SK-N-SH treated with all-trans-retinoic acid at 6 μM for 48 hours (cell line): ENCODE results near the gene TLE2.

ENCODE experiments used
- ATAC-seq: fragments of 200-7000 bp; cut with Tn5 transposase; 3 replicates; pipeline ENCODE4 v1.9.1; 2020; ENCODE audit warnings: mild to moderate bottlenecking, moderate library complexity
- ARNTL ChIP-seq: fragments of 450-650 bp; formaldehyde crosslinking; IDR thresholded peaks from 2 replicates; pipeline ENCODE4 v1.5.0; 2020; ENCODE audit warnings: low read depth, mild to moderate bottlenecking, moderate library complexity, borderline replicate concordance
- BACH2 ChIP-seq: fragments of 250-450 bp; sonication (Bioruptor Pico); IDR thresholded peaks from 2 replicates; pipeline ENCODE4 v1.9.0; 2021; ENCODE audit warnings: mild to moderate bottlenecking, borderline replicate concordance
- CREB5 ChIP-seq: fragments of 250-450 bp; sonication (Bioruptor Pico); IDR thresholded peaks from 2 replicates; pipeline ENCODE4 v1.5.1; 2020; ENCODE audit warnings: low read depth, mild to moderate bottlenecking, moderate library complexity
- CSDC2 ChIP-seq: fragments of 250-450 bp; sonication (Bioruptor Pico); IDR thresholded peaks from 2 replicates; pipeline ENCODE4 v1.5.0; 2020; ENCODE audit warnings: mild to moderate bottlenecking, moderate library complexity
- CSRNP3 ChIP-seq: fragments of 250-450 bp; sonication (Bioruptor Pico); IDR thresholded peaks from 2 replicates; pipeline ENCODE4 v1.5.1; 2021; ENCODE audit warnings: mild to moderate bottlenecking, moderate library complexity
- ESRRG ChIP-seq: fragments of 250-450 bp; sonication (Bioruptor Pico); IDR thresholded peaks from 2 replicates; pipeline ENCODE4 v1.6.1; 2021; ENCODE audit warnings: mild to moderate bottlenecking
- GLIS3 ChIP-seq: fragments of 250-450 bp; sonication (Bioruptor Pico); IDR thresholded peaks from 2 replicates; pipeline ENCODE4 v1.5.0; 2020; ENCODE audit warnings: mild to moderate bottlenecking, moderate library complexity
- ISL1 ChIP-seq: fragments of 250-450 bp; sonication (Bioruptor Pico); IDR thresholded peaks from 2 replicates; pipeline ENCODE4 v2.1.2; 2022; ENCODE audit warnings: mild to moderate bottlenecking, moderate library complexity
- OSR1 ChIP-seq: fragments of 250-450 bp; sonication (Bioruptor Pico); IDR thresholded peaks from 2 replicates; pipeline ENCODE4 v1.8.0; 2022; ENCODE audit warnings: moderate library complexity, mild to moderate bottlenecking, inconsistent platforms
- PPARA ChIP-seq: fragments of 250-450 bp; sonication (Bioruptor Pico); IDR thresholded peaks from 2 replicates; pipeline ENCODE4 v1.5.0; 2020; ENCODE audit warnings: mild to moderate bottlenecking, borderline replicate concordance
- RARB ChIP-seq: fragments of 250-450 bp; sonication (Bioruptor Pico); IDR thresholded peaks from 2 replicates; pipeline ENCODE4 v1.8.0; 2021; ENCODE audit warnings: mild to moderate bottlenecking, moderate library complexity
- TOX ChIP-seq: fragments of 250-450 bp; sonication (Bioruptor Pico); IDR thresholded peaks from 2 replicates; pipeline ENCODE4 v1.8.0; 2021; ENCODE audit warnings: mild to moderate bottlenecking, moderate library complexity, borderline replicate concordance
- ZC3H10 ChIP-seq: fragments of 250-450 bp; sonication (Bioruptor Pico); IDR thresholded peaks from 2 replicates; pipeline ENCODE4 v1.5.1; 2021; ENCODE audit warnings: mild to moderate bottlenecking, moderate library complexity
- ZFP3 ChIP-seq: fragments of 250-450 bp; sonication (Bioruptor Pico); IDR thresholded peaks from 2 replicates; pipeline ENCODE4 v1.5.0; 2020; ENCODE audit warnings: mild to moderate bottlenecking, moderate library complexity
- ZFP30 ChIP-seq: fragments of 450-650 bp; formaldehyde crosslinking; IDR thresholded peaks from 2 replicates; pipeline ENCODE4 v1.5.0; 2022; ENCODE audit warnings: mild to moderate bottlenecking, moderate library complexity
- ZNF565 ChIP-seq: fragments of 450-650 bp; formaldehyde crosslinking; conservative IDR thresholded peaks from 2 replicates; pipeline ENCODE4 v1.5.0; 2020; ENCODE audit warnings: low read depth, mild to moderate bottlenecking, moderate library complexity
- ZNF70 ChIP-seq: fragments of 450-650 bp; formaldehyde crosslinking; IDR thresholded peaks from 2 replicates; pipeline ENCODE4 v1.5.0; 2020; ENCODE audit warnings: mild to moderate bottlenecking, moderate library complexity
- ZNF8 ChIP-seq: fragments of 450-650 bp; formaldehyde crosslinking; IDR thresholded peaks from 2 replicates; pipeline ENCODE4 v1.5.0; 2020; ENCODE audit warnings: mild to moderate bottlenecking, moderate library complexity
- TF ChIP-seq, protein P1 (sequence below): fragments of 250-450 bp; sonication (Bioruptor Pico); IDR thresholded peaks from 2 replicates; pipeline ENCODE4 v1.5.0; 2020; ENCODE audit warnings: mild to moderate bottlenecking, moderate library complexity
- TF ChIP-seq, protein P2 (sequence below): fragments of 250-450 bp; sonication (Bioruptor Pico); IDR thresholded peaks from 2 replicates; pipeline ENCODE4 v1.8.0; 2021; ENCODE audit warnings: low read depth, mild to moderate bottlenecking, moderate library complexity, borderline replicate concordance
- TF ChIP-seq, protein P3 (sequence below): fragments of 250-450 bp; sonication (Bioruptor Pico); IDR thresholded peaks from 2 replicates; pipeline ENCODE4 v1.8.0; 2020; ENCODE audit warnings: mild to moderate bottlenecking, moderate library complexity, borderline replicate concordance

The TLE2 gene

DNA sequence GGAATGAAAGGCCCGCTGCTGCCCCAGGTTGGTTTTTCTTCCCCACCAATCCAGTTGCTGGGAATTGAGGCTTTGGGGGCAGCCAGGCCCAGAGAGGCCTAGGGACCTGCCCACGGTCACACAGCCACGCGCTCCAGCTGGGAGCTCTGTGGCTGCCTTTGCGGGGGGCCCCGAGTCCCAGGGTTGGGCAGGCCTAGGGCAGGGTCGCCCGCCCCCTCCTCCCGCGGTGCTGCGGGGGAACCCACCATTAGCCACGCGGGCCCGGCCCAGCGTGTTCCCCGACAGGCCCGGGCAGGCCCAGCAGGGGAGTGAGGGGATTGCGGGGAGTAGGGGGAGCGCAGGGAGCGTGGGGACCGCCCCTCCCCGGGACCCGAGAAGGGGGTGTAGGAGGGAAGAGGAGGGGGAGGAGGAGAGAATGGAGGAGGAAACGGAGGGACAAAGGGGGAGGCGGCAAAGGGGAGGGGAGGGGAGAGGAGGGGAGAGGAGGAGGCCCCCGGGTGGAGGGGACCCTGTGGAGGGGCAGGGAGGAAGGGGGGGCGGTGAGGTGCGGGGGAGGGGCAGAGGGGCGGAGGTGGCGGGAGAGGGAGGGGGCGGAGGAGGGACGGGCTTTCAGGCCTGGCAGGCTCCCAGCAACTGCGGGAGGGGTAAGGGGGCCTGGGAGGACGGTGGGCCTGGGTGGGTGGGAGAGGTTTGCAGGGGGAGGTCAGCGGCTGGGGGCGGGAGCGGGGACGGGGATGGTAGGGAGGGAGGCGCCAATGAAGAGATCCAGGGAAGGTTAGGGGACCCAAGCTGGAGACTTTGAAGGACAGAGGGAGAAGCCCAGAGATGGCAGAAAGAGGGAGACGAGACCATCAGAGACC, 12.9 kb upstream of the TLE2 start:
- ATAC-seq = no peak
- TF ChIP-seq, protein P1, sequence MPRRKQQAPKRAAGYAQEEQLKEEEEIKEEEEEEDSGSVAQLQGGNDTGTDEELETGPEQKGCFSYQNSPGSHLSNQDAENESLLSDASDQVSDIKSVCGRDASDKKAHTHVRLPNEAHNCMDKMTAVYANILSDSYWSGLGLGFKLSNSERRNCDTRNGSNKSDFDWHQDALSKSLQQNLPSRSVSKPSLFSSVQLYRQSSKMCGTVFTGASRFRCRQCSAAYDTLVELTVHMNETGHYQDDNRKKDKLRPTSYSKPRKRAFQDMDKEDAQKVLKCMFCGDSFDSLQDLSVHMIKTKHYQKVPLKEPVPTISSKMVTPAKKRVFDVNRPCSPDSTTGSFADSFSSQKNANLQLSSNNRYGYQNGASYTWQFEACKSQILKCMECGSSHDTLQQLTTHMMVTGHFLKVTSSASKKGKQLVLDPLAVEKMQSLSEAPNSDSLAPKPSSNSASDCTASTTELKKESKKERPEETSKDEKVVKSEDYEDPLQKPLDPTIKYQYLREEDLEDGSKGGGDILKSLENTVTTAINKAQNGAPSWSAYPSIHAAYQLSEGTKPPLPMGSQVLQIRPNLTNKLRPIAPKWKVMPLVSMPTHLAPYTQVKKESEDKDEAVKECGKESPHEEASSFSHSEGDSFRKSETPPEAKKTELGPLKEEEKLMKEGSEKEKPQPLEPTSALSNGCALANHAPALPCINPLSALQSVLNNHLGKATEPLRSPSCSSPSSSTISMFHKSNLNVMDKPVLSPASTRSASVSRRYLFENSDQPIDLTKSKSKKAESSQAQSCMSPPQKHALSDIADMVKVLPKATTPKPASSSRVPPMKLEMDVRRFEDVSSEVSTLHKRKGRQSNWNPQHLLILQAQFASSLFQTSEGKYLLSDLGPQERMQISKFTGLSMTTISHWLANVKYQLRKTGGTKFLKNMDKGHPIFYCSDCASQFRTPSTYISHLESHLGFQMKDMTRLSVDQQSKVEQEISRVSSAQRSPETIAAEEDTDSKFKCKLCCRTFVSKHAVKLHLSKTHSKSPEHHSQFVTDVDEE (CRISPR knock-in tag) = no peak
- no peak for TF ChIP-seq CSDC2
- no peak for TF ChIP-seq ZFP30
- TF ChIP-seq CSRNP3 = no peak
- TF ChIP-seq ZFP3 (CRISPR knock-in tag) = no peak
- TF ChIP-seq, protein P2, sequence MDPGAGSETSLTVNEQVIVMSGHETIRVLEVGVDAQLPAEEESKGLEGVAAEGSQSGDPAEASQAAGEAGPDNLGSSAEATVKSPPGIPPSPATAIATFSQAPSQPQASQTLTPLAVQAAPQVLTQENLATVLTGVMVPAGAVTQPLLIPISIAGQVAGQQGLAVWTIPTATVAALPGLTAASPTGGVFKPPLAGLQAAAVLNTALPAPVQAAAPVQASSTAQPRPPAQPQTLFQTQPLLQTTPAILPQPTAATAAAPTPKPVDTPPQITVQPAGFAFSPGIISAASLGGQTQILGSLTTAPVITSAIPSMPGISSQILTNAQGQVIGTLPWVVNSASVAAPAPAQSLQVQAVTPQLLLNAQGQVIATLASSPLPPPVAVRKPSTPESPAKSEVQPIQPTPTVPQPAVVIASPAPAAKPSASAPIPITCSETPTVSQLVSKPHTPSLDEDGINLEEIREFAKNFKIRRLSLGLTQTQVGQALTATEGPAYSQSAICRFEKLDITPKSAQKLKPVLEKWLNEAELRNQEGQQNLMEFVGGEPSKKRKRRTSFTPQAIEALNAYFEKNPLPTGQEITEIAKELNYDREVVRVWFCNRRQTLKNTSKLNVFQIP (CRISPR knock-in tag) = no peak

GRCh38 chr19:3041327-3041726, 12.2 kb upstream of the TLE2 start:
- TF ChIP-seq GLIS3 (CRISPR knock-in tag) (no peak), PPARA (no peak), ZNF8 (no peak), RARB (CRISPR knock-in tag) (no peak), ZNF565 (CRISPR knock-in tag) (no peak), CSRNP3 (no peak), ZFP3 (CRISPR knock-in tag) (no peak), ISL1 (CRISPR knock-in tag) (no peak), ARNTL (CRISPR knock-in tag) (no peak), ZNF70 (no peak), TOX (CRISPR knock-in tag) (no peak), CREB5 (CRISPR knock-in tag) (no peak), BACH2 (CRISPR knock-in tag) (no peak)
- ATAC-seq = no peak

DNA sequence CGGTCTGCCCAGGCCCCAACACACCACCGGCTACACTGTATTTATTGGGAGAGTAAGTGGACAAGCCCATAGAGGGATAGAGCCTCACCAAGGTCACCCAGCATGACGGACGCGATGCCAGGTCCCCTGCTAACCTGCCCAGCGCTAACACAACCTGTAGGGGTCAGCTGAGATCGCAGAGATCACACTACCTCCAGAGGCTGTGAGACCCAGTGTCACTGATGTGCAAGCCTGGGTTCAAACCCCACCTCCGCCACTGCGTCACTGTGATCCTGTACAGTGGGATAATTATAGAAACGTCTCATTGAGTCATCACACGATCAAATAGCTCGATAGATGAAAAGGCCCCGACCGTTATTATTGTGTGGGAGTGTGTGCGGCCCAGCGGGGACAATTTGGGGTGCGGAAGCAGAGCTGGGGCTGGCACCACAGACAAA, 10.6 kb upstream of the TLE2 start:
- no peak for ATAC-seq
- TF ChIP-seq BACH2 (CRISPR knock-in tag) (no peak), CSRNP3 (no peak), CREB5 (CRISPR knock-in tag) (no peak), ZNF565 (CRISPR knock-in tag) (no peak), ZFP3 (CRISPR knock-in tag) (no peak), ZNF8 (no peak), ESRRG (CRISPR knock-in tag) (no peak), TOX (CRISPR knock-in tag) (no peak), ZFP30 (no peak), ZC3H10 (CRISPR knock-in tag) (no peak), OSR1 (CRISPR knock-in tag) (no peak)
- TF ChIP-seq, protein P3, sequence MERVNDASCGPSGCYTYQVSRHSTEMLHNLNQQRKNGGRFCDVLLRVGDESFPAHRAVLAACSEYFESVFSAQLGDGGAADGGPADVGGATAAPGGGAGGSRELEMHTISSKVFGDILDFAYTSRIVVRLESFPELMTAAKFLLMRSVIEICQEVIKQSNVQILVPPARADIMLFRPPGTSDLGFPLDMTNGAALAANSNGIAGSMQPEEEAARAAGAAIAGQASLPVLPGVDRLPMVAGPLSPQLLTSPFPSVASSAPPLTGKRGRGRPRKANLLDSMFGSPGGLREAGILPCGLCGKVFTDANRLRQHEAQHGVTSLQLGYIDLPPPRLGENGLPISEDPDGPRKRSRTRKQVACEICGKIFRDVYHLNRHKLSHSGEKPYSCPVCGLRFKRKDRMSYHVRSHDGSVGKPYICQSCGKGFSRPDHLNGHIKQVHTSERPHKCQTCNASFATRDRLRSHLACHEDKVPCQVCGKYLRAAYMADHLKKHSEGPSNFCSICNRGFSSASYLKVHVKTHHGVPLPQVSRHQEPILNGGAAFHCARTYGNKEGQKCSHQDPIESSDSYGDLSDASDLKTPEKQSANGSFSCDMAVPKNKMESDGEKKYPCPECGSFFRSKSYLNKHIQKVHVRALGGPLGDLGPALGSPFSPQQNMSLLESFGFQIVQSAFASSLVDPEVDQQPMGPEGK (CRISPR knock-in tag) = no peak
- TF ChIP-seq, protein P2 (CRISPR knock-in tag) = no peak
